Sigmoid colon (tissue), 7 donors: ENCODE data around the gene ACTG1. TPM values are rescaled to one million over a fixed set of nuclear protein-coding genes. Genes with fewer than 3 reads are reported as not detected.

Experiments
- DNase-seq: peaks from one replicate; pipeline ENCODE4 v3.0.0-alpha.2; 2019
- H3K27ac ChIP-seq, 4 donors: fragments of 200-600 bp; sonication (generic); one replicate each; pipeline ENCODE4 v1.5.1; 2016 to 2019; ENCODE audit warnings: mild to moderate bottlenecking in 1 of 4
- H3K27me3 ChIP-seq, 3 donors: fragments of 200-600 bp; sonication (generic); one replicate each; pipeline ENCODE4 v1.5.1; 2019; ENCODE audit warnings: mild to moderate bottlenecking in 1 of 3
- H3K36me3 ChIP-seq, 4 donors: fragments of 200-600 bp; sonication (generic); one replicate each; pipeline ENCODE4 v1.5.1; 2016 to 2019
- H3K4me1 ChIP-seq, 4 donors: fragments of 200-600 bp; sonication (generic); one replicate each; pipeline ENCODE4 v1.5.1; 2017 to 2019
- H3K4me3 ChIP-seq, 4 donors: fragments of 200-600 bp; sonication (generic); one replicate each; pipeline ENCODE4 v1.5.1; 2017 to 2019; ENCODE audit warnings: mild to moderate bottlenecking in 2 of 4, moderate library complexity in 1 of 4
- H3K9me3 ChIP-seq, 4 donors: fragments of 200-600 bp in 3 of 4; sonication (generic) in 3 of 4; one replicate each; pipeline versions ENCODE4 v1.5.1 to v1.6.1; 2013 to 2019
- EP300 ChIP-seq, 4 donors: sonication (generic); formaldehyde crosslinking; IDR thresholded peaks; one replicate each; pipeline ENCODE4 v1.6.1; 2017; ENCODE audit warnings: antibody characterized with exemption in 4 of 4
- POLR2A ChIP-seq, 2 donors: fragments of 450-650 bp; IDR thresholded peaks; one replicate each; pipeline ENCODE4 v1.6.1; 2016; ENCODE audit warnings: antibody characterized with exemption in 2 of 2, mild to moderate bottlenecking in 2 of 2, moderate library complexity in 2 of 2
- POLR2AphosphoS5 ChIP-seq, 4 donors: sonication (generic); formaldehyde crosslinking; IDR thresholded peaks; one replicate each; pipeline ENCODE4 v1.6.1; 2017; ENCODE audit warnings: antibody characterized with exemption in 4 of 4
- WGBS, 2 donors: extraction: QIAGEN DNeasy Blood & Tissue Kit; methylation state at CpG; one replicate each; pipeline ENCODE4 v1.1.7; 2013; 5-methylcytosine and 5-hydroxymethylcytosine counted together
- intact Hi-C: fragments of 100-400 bp; cut with DNase I; formaldehyde crosslinking; loops from one replicate; pipeline ENCODE4 v1.15.1; 2023
- polyA plus RNA-seq, 3 donors: library from polyadenylated mRNA; stranded (reverse); fragments of 200-250 nt; gene quantifications; one replicate each; pipeline ENCODE4 v1.2.3, GENCODE V29; 2013
- total RNA-seq, 4 donors: library from RNA; depleted of rRNA; stranded (reverse); fragments of >200 nt; gene quantifications; one replicate each; pipeline ENCODE4 v1.1.0, GENCODE V29; 2016
- TF ChIP-seq, protein P1 (sequence below), 4 experiments: fragments of 450-650 bp in 3 of 4; fragments of 200-600 bp in 1 of 4; IDR thresholded peaks; one replicate each; pipeline ENCODE4 v1.5.1; 2016 to 2019; ENCODE audit warnings: antibody characterized with exemption in 4 of 4, mild to moderate bottlenecking in 3 of 4, moderate library complexity in 2 of 4
- donor health status: healthy with polysubstance abuse.
- donor health status: Bipolar disorder and iron deficiency.
- donor health status: healthy.

ACTG1 gene
- total and polyA plus RNA-seq, 7 donors, result 1,038 to 4,527 (median 2,003) TPM

DNA sequence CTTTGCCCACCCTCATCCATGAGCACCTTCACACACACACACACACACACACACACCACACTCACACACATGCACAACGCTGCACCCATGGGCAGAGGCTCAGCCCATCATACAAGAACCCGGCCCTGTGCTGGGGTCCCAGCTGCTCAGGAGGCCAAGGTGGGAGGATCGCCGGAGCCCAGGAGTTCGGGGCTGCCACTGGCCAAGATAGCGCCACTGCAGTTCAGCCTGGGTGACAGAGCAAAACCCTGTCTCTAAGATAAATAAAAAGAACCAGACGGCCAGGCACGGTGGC, 12.2 kb upstream of the ACTG1 start:
- H3K9me3 ChIP-seq, result no peaks in the 10 kb centered on the region
- intact Hi-C loops, result no loop called here
- no peak for DNase-seq
- peaks cover 0 to 35% (median 26%) of the 10 kb centered on the region in 4 donors for H3K4me1 ChIP-seq
- peaks cover 31 to 67% (median 66%) of the 10 kb centered on the region in 3 donors for H3K27me3 ChIP-seq
- no peaks in the 10 kb centered on the region for H3K36me3 ChIP-seq
- WGBS, 2 donors, result 77 to 80% methylated on average over 8 of the region's 8 CpGs
- no peak overlapping the region for H3K4me3 ChIP-seq
- H3K27ac ChIP-seq, result no peak overlapping the region
- TF ChIP-seq POLR2A (IDR thresholded peaks at IDR 0.05) (no peak), EP300 (IDR thresholded peaks at IDR 0.05) (no peak), POLR2AphosphoS5 (IDR thresholded peaks at IDR 0.05) (no peak)
- TF ChIP-seq, protein P1, sequence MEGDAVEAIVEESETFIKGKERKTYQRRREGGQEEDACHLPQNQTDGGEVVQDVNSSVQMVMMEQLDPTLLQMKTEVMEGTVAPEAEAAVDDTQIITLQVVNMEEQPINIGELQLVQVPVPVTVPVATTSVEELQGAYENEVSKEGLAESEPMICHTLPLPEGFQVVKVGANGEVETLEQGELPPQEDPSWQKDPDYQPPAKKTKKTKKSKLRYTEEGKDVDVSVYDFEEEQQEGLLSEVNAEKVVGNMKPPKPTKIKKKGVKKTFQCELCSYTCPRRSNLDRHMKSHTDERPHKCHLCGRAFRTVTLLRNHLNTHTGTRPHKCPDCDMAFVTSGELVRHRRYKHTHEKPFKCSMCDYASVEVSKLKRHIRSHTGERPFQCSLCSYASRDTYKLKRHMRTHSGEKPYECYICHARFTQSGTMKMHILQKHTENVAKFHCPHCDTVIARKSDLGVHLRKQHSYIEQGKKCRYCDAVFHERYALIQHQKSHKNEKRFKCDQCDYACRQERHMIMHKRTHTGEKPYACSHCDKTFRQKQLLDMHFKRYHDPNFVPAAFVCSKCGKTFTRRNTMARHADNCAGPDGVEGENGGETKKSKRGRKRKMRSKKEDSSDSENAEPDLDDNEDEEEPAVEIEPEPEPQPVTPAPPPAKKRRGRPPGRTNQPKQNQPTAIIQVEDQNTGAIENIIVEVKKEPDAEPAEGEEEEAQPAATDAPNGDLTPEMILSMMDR (IDR thresholded peaks at IDR 0.05), result no peak

DNA sequence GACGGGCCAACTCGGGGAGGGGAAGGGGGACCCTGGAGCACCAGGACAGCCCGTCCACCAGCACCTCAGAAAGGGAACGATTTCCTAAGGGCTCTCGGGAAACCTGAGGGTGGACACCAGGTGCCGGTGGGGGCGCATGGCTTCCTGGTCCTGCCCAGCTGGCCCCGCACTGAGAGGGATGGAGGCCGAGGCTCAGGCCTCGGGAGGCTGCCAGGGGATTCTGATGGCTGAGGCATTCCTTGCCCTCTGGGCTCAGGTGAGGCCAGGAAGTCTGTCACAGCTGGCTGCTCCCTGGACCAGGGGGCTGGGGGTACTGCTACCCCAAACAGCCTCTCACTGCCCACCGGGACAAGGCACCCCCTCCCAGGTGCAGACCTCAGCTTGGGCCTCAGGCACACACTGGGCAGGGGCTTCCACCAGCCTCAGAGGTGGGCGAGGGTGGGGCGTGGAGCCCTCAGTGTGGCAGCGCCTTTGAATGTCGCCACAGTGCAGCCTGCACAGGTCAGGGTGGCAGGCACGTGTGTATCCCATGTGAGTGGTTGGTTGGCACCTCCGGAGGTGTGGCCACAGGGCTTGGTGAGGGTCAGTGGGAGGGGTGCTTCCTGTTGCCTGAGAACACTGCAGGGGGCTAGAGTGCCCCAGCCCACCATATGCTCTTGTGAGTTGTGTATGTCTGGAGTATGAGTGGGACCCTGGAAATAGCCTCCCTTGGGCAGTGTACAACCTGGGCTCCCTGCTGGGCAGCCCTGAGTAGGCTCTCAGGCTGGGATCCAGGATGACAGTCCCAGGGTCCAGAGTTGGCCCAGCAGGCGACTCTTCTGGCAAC, 11.7 kb upstream of the ACTG1 start:
- Histone ChIP-seq H3K27me3 (peaks cover 31 to 64% (median 64%) of the 10 kb centered on the region in 3 donors), H3K27ac (no peak overlapping the region), H3K36me3 (no peaks in the 10 kb centered on the region), H3K4me1 (peaks cover 0 to 41% (median 31%) of the 10 kb centered on the region in 4 donors), H3K9me3 (no peaks in the 10 kb centered on the region), H3K4me3 (no peak overlapping the region)
- 74 to 82% methylated on average over 18 of the region's 18 CpGs for WGBS, 2 donors
- no peak for DNase-seq
- TF ChIP-seq EP300 (IDR thresholded peaks at IDR 0.05) (no peak), POLR2AphosphoS5 (IDR thresholded peaks at IDR 0.05) (no peak), POLR2A (IDR thresholded peaks at IDR 0.05) (no peak)
- TF ChIP-seq, protein P1 (IDR thresholded peaks at IDR 0.05), result no peak
- intact Hi-C loops, result no loop called here

DNA sequence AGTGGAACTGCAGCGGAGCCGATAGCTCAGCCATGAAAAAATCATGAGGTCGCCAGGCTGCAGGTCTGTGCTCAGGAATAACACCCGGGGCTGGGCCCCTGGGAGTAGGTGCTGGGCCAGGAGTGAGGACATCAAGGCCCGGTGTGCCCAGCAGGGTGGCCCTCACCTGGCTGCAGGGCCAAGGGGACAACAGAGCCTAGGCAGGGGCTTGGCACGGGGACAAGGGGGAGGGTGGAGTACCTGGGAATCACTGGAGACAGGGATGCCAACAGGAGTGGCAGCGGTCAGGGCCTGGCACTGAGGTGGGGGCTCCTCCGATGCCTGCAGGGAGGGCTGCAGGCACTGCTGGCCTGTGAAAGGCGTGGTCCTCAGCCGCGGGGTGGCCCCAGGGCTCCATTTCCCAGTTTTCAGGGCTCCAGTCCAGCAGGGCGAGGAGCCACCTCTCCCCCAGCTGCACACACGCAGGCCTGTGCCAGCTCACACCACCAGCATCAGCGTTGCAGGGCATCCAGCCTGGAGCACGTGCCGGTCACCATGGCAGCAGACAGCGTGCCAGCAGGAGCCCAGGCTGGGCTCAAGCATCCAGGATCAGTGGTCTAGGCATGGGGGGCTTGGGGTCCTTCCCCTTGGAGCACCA, 10.9 kb upstream of the ACTG1 start:
- intact Hi-C loops, result no loop called here
- H3K4me3 ChIP-seq, result no peak overlapping the region
- H3K4me1 ChIP-seq, result peaks cover 0 to 48% (median 39%) of the 10 kb centered on the region in 4 donors
- no peak overlapping the region for H3K27ac ChIP-seq
- TF ChIP-seq POLR2AphosphoS5 (IDR thresholded peaks at IDR 0.05), result peak in 1 of 4 donors; percentile 12
- no peak for TF ChIP-seq POLR2A (IDR thresholded peaks at IDR 0.05)
- H3K27me3 ChIP-seq, result peaks cover 27 to 57% (median 57%) of the 10 kb centered on the region in 3 donors
- no peaks in the 10 kb centered on the region for H3K36me3 ChIP-seq
- 52 to 53% methylated on average over 17 of the region's 17 CpGs for WGBS, 2 donors
- DNase-seq, result peak; percentile 83
- no peaks in the 10 kb centered on the region for H3K9me3 ChIP-seq

DNA sequence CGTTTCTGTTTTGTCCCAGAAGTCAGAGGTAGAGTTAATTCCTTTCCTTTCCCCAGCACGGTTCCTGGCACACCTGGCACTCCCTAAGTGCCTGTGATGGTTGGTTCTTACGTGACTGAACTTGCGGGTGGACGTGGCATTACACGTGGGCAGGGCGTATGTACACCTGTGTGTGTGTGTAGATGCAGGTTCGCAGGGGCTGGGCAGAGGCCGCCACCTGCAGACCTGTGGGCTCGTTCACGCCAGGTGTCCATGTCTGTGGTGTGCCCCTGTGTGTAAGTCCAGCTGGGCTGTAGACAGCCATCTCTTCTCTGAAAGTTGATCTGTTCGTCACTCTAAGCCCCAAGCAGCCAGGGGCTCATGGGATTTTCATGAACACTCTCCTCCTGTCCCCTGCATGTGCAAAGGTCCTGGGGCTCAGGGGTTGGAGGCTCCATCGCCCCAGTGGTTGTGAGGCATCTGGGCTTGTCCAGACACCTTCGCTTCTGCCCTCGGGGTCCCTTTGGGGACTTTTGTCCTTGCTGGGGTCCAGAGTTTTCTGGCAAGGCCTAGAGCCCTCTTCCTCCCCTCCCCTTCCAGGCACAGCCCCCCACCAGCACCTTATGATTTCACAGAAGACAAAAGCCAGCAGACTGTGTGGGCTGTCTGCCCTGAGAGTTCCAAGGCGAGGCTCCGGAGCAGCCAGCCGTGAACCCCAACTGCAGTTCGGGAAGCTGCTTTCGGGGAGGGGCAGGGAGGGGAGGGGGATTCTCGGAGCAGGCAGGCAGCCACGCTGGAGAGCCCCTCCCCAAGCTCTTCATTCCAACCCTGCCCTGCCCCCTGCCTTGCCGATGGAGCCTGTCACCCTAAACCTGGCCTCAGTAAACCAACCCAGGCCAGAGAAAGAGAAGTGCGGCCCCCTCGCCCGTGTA, 10.1 kb upstream of the ACTG1 start:
- no peak for DNase-seq
- intact Hi-C loops, result no loop called here

More for the DNA sequence above, 10.1 kb upstream of the ACTG1 start:
- WGBS, 2 donors, result 72 to 85% methylated on average over 26 of the region's 26 CpGs
- no peaks in the 10 kb centered on the region for H3K9me3 ChIP-seq
- peaks cover 0 to 52% (median 44%) of the 10 kb centered on the region in 4 donors for H3K4me1 ChIP-seq
- TF ChIP-seq POLR2AphosphoS5 (IDR thresholded peaks at IDR 0.05) (no peak), POLR2A (IDR thresholded peaks at IDR 0.05) (no peak), EP300 (IDR thresholded peaks at IDR 0.05) (no peak)
- TF ChIP-seq, protein P1 (IDR thresholded peaks at IDR 0.05), result no peak
- H3K27me3 ChIP-seq, result peaks cover 19 to 49% (median 49%) of the 10 kb centered on the region in 3 donors
- H3K27ac ChIP-seq, result no peak overlapping the region
- H3K4me3 ChIP-seq, result no peak overlapping the region
- H3K36me3 ChIP-seq, result no peaks in the 10 kb centered on the region
